Loucy (cell line): ENCODE results near the gene KLK13.

Experiments used
- H2AFZ ChIP-seq: fragments of 200-600 bp; sonication (generic); 2 replicates; pipeline ENCODE4 v1.6.0; 2016; ENCODE audit warnings: antibody characterized with exemption, mild to moderate bottlenecking, low read length, moderate library complexity
- H3F3A ChIP-seq: fragments of 200-600 bp; 2 replicates; pipeline ENCODE4 v1.6.0; 2016; ENCODE audit warnings: antibody characterized with exemption, low read depth, mild to moderate bottlenecking
- H3K27me3 ChIP-seq: fragments of 200-600 bp; sonication (generic); 2 replicates; pipeline ENCODE4 v1.6.1; 2014; ENCODE audit warnings: low read length, mild to moderate bottlenecking; ENCODE audit not compliant: insufficient read depth, poor library complexity, severe bottlenecking
- H3K36me3 ChIP-seq: fragments of 200-600 bp; sonication (generic); 2 replicates; pipeline ENCODE4 v1.6.1; 2016; ENCODE audit warnings: low read length; ENCODE audit not compliant: insufficient read depth
- H3K4me1 ChIP-seq: fragments of 200-600 bp; sonication (generic); 2 replicates; pipeline ENCODE4 v1.5.1; 2014; ENCODE audit warnings: low read length, mild to moderate bottlenecking; ENCODE audit not compliant: insufficient read depth, poor library complexity, severe bottlenecking
- H3K4me2 ChIP-seq: fragments of 200-600 bp; sonication (generic); 2 replicates; pipeline ENCODE4 v1.6.0; 2014; ENCODE audit warnings: antibody characterized with exemption, low read length, low read depth, mild to moderate bottlenecking; ENCODE audit not compliant: poor library complexity, severe bottlenecking
- H3K4me3 ChIP-seq: fragments of 200-600 bp; sonication (generic); 2 replicates; pipeline ENCODE4 v1.5.1; 2014; ENCODE audit warnings: low read length, mild to moderate bottlenecking, mixed read lengths; ENCODE audit not compliant: poor library complexity, severe bottlenecking
- H3K79me2 ChIP-seq: fragments of 200-600 bp; sonication (generic); 2 replicates; pipeline ENCODE4 v1.6.1; 2014; ENCODE audit warnings: low read length; ENCODE audit not compliant: insufficient read depth
- H3K9ac ChIP-seq: fragments of 200-600 bp; sonication (generic); 2 replicates; pipeline ENCODE4 v1.6.0; 2014; ENCODE audit warnings: mild to moderate bottlenecking, low read depth, low read length, moderate library complexity; ENCODE audit not compliant: poor library complexity, severe bottlenecking
- H3K9me2 ChIP-seq: fragments of 200-600 bp; sonication (generic); replicated peaks from 2 replicates; pipeline ENCODE4 v1.6.1; 2016; ENCODE audit warnings: low read depth, low read length, mixed read lengths
- H3K9me3 ChIP-seq: fragments of 200-600 bp; sonication (generic); 2 replicates; pipeline ENCODE4 v1.6.1; 2014; ENCODE audit warnings: mild to moderate bottlenecking, antibody characterized with exemption, low read length, low read depth; ENCODE audit not compliant: insufficient read depth
- H4K20me1 ChIP-seq: fragments of 200-600 bp; sonication (generic); 2 replicates; pipeline ENCODE4 v1.6.0; 2014; ENCODE audit warnings: antibody characterized with exemption, low read length, mild to moderate bottlenecking; ENCODE audit not compliant: insufficient read depth, poor library complexity, severe bottlenecking
- CTCF ChIP-seq: fragments of 200-600 bp; sonication (generic); conservative IDR thresholded peaks from 2 replicates; pipeline ENCODE4 v1.5.1; 2014; ENCODE audit warnings: mild to moderate bottlenecking, antibody characterized with exemption, low read length
- EZH2phosphoT487 ChIP-seq: fragments of 200-600 bp; IDR thresholded peaks from 2 replicates; pipeline ENCODE4 v1.6.1; 2018; ENCODE audit warnings: antibody characterized with exemption, mild to moderate bottlenecking, moderate library complexity, borderline replicate concordance

KLK13 gene

GRCh38 chr19:51012661-51013190 lies 52.2 kb downstream of the KLK13 start:
- no peaks in the 10 kb centered on the region for H3F3A ChIP-seq
- H4K20me1 ChIP-seq = no peaks in the 10 kb centered on the region
- H3K4me3 ChIP-seq = no peak overlapping the region
- H3K9ac ChIP-seq = no peak overlapping the region
- H3K36me3 ChIP-seq = no peaks in the 10 kb centered on the region
- TF ChIP-seq EZH2phosphoT487 (no peak), CTCF (no peak)
- H3K4me2 ChIP-seq = no peak overlapping the region
- no peaks in the 10 kb centered on the region for H3K27me3 ChIP-seq
- no peaks in the 10 kb centered on the region for H3K79me2 ChIP-seq
- no peaks in the 10 kb centered on the region for H3K9me2 ChIP-seq
- no peaks in the 10 kb centered on the region for H3K9me3 ChIP-seq
- H2AFZ ChIP-seq = no peak overlapping the region
- no peaks in the 10 kb centered on the region for H3K4me1 ChIP-seq

- Histone ChIP-seq H3K27me3 (no peaks in the 10 kb centered on the region), H3F3A (no peaks in the 10 kb centered on the region), H3K4me3 (no peak overlapping the region), H3K79me2 (no peaks in the 10 kb centered on the region), H3K9me3 (no peaks in the 10 kb centered on the region), H4K20me1 (no peaks in the 10 kb centered on the region), H3K4me2 (no peak overlapping the region), H2AFZ (no peak overlapping the region), H3K4me1 (no peaks in the 10 kb centered on the region), H3K36me3 (no peaks in the 10 kb centered on the region), H3K9me2 (no peaks in the 10 kb centered on the region), H3K9ac (no peak overlapping the region)
- TF ChIP-seq EZH2phosphoT487 (no peak), CTCF (no peak)
These were observed 54.7 kb downstream of the KLK13 start for GRCh38 chr19:51010066-51010795.

GRCh38 chr19:51009061-51009891 lies 55.6 kb downstream of the KLK13 start:
- H2AFZ ChIP-seq = no peak overlapping the region
- H3K79me2 ChIP-seq = no peaks in the 10 kb centered on the region
- H3K9ac ChIP-seq = no peak overlapping the region
- no peaks in the 10 kb centered on the region for H3K9me3 ChIP-seq
- H3K36me3 ChIP-seq = no peaks in the 10 kb centered on the region
- no peaks in the 10 kb centered on the region for H4K20me1 ChIP-seq
- no peak overlapping the region for H3K4me2 ChIP-seq
- H3K9me2 ChIP-seq = no peaks in the 10 kb centered on the region
- H3K4me1 ChIP-seq = no peaks in the 10 kb centered on the region
- no peaks in the 10 kb centered on the region for H3F3A ChIP-seq
- H3K4me3 ChIP-seq = no peak overlapping the region
- no peaks in the 10 kb centered on the region for H3K27me3 ChIP-seq
- TF ChIP-seq CTCF (no peak), EZH2phosphoT487 (no peak)
